PC-3 (cell line): ENCODE data around the gene NTRK2.

Experiments used
- EZH2 ChIP-seq: fragments of 300-600 bp; sonication (generic); IDR thresholded peaks from one replicate; pipeline ENCODE4 v1.6.1; 2017; ENCODE audit warnings: antibody characterized with exemption, mild to moderate bottlenecking, low read length; ENCODE audit not compliant: unreplicated experiment
- EZH2phosphoT487 ChIP-seq: fragments of 300-600 bp; sonication (generic); IDR thresholded peaks from 2 replicates; pipeline ENCODE4 v1.6.1; 2018; ENCODE audit warnings: mild to moderate bottlenecking, antibody characterized with exemption, low read length, borderline replicate concordance
- TF ChIP-seq, protein P1 (sequence below): fragments of 300-600 bp; sonication (generic); conservative IDR thresholded peaks from 2 replicates; pipeline ENCODE4 v1.5.1; 2017; ENCODE audit warnings: antibody characterized with exemption, low read depth, mild to moderate bottlenecking, low read length

DNA sequence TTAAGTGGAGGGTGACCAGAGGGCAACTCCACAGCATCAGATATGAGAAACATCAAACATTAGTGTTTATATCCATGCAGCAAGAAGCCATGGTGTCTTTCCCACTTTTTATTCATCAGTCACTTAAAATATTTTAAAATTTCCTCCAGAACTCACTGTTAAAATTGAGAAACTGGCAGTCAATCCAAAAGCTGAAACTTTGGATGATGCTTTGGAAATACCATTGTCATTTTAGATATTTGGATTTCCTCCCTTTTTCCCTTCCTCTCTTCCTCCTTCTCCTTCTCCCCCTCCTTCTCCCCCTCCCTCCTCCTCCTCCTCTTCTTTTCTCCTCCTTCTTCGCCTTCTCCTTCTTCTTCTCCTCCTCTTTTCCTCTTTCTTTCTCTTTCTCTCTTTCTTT lies 33.1 kb upstream of the NTRK2 start:
- TF ChIP-seq, protein P1, sequence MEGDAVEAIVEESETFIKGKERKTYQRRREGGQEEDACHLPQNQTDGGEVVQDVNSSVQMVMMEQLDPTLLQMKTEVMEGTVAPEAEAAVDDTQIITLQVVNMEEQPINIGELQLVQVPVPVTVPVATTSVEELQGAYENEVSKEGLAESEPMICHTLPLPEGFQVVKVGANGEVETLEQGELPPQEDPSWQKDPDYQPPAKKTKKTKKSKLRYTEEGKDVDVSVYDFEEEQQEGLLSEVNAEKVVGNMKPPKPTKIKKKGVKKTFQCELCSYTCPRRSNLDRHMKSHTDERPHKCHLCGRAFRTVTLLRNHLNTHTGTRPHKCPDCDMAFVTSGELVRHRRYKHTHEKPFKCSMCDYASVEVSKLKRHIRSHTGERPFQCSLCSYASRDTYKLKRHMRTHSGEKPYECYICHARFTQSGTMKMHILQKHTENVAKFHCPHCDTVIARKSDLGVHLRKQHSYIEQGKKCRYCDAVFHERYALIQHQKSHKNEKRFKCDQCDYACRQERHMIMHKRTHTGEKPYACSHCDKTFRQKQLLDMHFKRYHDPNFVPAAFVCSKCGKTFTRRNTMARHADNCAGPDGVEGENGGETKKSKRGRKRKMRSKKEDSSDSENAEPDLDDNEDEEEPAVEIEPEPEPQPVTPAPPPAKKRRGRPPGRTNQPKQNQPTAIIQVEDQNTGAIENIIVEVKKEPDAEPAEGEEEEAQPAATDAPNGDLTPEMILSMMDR = no peak
- TF ChIP-seq EZH2 (no peak), EZH2phosphoT487 (no peak)
